HL-60 (cell line): Measurements from ENCODE around the gene NEFH.

ENCODE experiments used
- DNase-seq, 2 experiments: peaks; one replicate each; pipeline ENCODE4 v3.0.0-alpha.2; 2010 to 2020; ENCODE audit warnings: low read depth in 1 of 2, low spot score in 1 of 2
- H3K27ac ChIP-seq: fragments of 250-450 bp; sonication (Bioruptor Pico); replicated peaks from 2 replicates; pipeline ENCODE4 v1.5.1; 2020; ENCODE audit warnings: mild to moderate bottlenecking, moderate library complexity
- H3K27me3 ChIP-seq: fragments of 250-450 bp; sonication (Bioruptor Pico); 2 replicates; pipeline ENCODE4 v1.5.1; 2021; ENCODE audit warnings: mild to moderate bottlenecking, moderate library complexity; ENCODE audit not compliant: insufficient read depth, poor library complexity, severe bottlenecking
- H3K4me3 ChIP-seq: replicated peaks from 2 replicates; pipeline ENCODE4 v1.5.1; 2011; ENCODE audit warnings: mild to moderate bottlenecking, control low read depth, low read length; ENCODE audit not compliant: insufficient read depth
- CTCF ChIP-seq: IDR thresholded peaks from one replicate; pipeline ENCODE4 v1.5.1; 2011; ENCODE audit warnings: low read length, control low read depth, inconsistent platforms; ENCODE audit not compliant: insufficient read depth
- GABPA ChIP-seq: IDR thresholded peaks from 2 replicates; pipeline ENCODE4 v1.6.1; 2012; ENCODE audit warnings: low read depth
- POLR2AphosphoS5 ChIP-seq: IDR thresholded peaks from 2 replicates; pipeline ENCODE4 v1.6.1; 2012; ENCODE audit warnings: low read depth
- REST ChIP-seq: IDR thresholded peaks from 2 replicates; pipeline ENCODE4 v1.6.1; 2012; ENCODE audit warnings: low read depth; ENCODE audit not compliant: insufficient replicate concordance
- SPI1 ChIP-seq: IDR thresholded peaks from 2 replicates; pipeline ENCODE4 v1.6.1; 2012; ENCODE audit warnings: low read depth, mild to moderate bottlenecking, borderline replicate concordance

NEFH gene

DNA sequence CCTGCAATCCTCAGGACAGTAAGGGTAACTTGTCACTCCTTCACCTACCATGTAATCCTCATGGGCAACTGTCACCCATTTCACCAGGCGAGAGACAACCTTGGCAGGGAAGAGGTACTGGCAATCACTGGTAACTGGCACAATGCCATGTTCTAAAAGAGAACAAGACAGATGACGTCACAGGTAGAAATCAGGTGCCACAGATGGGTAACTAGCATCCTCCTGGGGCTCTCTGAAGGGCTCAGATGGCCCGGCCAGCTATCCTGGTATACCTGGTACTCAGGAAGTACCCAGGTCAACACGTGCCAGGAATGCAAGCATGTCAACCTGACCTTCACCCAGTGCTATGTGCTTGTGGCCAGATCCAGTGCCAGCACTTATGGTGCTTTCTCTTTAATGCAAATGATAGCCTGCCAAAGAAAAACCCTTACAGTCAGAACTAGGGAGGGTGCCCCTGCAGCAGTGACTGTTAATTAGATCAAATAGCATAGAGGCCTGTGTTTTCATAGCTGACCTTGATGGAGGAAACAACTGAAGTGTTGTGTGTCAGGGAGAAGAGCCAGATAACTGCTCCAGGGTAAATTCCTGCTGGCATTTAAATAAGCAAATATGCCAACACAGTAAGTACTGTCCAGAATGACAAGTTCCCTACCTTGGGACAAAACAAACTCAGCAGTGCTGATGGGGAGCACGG lies 37.3 kb downstream of the NEFH start:
- TF ChIP-seq SPI1 (no peak), REST (no peak), GABPA (no peak), POLR2AphosphoS5 (no peak), CTCF (no peak)
- no peak overlapping the region for H3K4me3 ChIP-seq
- no peak for DNase-seq
- H3K27me3 ChIP-seq = no peaks in the 10 kb centered on the region
- H3K27ac ChIP-seq = no peak overlapping the region

DNA sequence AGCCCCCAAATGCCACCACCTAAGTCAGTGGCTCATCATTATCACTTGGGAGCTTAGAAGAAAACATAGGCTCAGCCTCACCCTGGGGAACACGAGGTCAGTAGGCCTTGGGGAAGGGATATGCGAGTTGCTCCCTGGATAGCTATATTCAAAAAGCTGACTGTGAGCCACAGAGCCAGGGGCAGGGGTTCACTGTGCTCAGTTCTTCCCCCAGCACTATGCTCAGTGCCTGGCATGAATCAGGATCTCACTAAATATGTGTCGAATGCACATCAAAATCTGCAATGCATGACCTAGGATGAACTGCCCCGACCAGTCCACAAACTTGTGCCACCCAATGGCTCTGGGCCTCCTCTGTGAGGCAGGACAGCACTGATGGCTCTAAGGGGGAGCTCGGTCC lies 38.4 kb downstream of the NEFH start:
- H3K27ac ChIP-seq = no peak overlapping the region
- TF ChIP-seq CTCF (no peak), GABPA (no peak), SPI1 (no peak), REST (no peak), POLR2AphosphoS5 (no peak)
- no peak for DNase-seq
- H3K4me3 ChIP-seq = no peak overlapping the region
- H3K27me3 ChIP-seq = no peaks in the 10 kb centered on the region

DNA sequence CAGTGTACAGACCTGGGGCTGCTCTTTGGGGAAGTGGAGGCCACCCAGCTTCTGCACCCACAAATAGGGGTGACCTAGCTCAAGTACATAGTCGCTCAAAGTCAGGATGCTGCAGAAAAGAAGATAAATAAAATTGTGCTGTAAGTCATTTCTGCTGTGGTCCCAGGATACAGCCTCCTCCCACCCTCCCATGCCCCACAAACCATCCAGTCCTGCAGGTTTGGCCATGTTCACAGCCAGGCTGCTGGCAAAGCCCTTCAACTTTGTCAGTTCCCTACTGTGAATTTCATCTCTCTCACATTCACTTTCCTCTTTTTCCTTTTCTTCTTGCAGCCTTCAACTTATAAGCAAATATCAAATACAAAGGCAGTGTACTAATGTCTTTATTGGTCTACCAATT lies 40.0 kb downstream of the NEFH start:
- TF ChIP-seq POLR2AphosphoS5 (no peak), SPI1 (no peak), GABPA (no peak), CTCF (no peak), REST (no peak)
- Histone ChIP-seq H3K4me3 (no peak overlapping the region), H3K27ac (no peak overlapping the region), H3K27me3 (no peaks in the 10 kb centered on the region)
- DNase-seq = no peak
